Medulla oblongata (tissue), 1 donor: ENCODE measurements around the gene TSPAN4.

ENCODE experiments used
- DNase-seq: peaks from one replicate; pipeline ENCODE4 v3.0.0-alpha.2; 2015; ENCODE audit errors: extremely low spot score

Gene TSPAN4

GRCh38 chr11:821512-822371, 20.9 kb upstream of the TSPAN4 start:
- peak; percentile 57 for DNase-seq

- DNase-seq = no peak
These were observed 19.0 kb upstream of the TSPAN4 start for GRCh38 chr11:823441-824291.

DNA sequence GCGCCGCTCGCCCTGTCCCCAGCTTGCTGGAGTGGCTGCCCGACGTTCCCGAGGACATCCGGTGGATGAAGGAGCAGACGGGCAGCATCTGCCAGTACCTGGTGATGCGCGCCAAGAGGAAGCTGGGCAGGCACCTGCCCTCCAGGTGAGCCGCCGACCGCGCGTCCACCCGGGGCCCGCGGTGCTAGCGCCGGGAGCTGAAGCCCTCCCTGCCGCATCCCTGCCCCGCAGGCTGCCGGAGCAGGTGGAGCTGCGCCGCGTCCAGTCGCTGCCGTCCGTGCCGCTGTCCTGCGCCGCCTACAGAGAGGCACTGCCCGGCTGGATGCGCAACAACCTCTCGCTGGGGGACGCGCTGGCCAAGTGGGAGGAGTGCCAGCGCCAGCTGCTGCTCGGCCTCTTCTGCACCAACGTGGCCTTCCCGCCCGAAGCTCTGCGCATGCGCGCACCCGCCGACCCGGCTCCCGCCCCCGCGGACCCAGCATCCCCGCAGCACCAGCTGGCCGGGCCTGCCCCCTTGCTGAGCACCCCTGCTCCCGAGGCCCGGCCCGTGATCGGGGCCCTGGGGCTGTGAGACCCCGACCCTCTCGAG, 18.3 kb upstream of the TSPAN4 start:
- no peak for DNase-seq

DNA sequence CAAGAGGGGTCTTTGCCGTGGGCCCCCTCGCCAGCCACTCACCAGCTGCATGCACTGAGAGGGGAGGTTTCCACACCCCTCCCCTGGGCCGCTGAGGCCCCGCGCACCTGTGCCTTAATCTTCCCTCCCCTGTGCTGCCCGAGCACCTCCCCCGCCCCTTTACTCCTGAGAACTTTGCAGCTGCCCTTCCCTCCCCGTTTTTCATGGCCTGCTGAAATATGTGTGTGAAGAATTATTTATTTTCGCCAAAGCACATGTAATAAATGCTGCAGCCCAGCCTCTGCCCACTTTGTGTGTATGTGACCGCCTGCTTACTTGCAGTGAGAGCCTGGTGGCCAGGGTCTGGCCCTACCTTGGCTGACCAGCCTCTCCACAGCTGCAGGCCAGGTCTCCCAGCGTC, 17.7 kb upstream of the TSPAN4 start:
- DNase-seq = no peak

- no peak for DNase-seq
These were observed 17.1 kb upstream of the TSPAN4 start for GRCh38 chr11:825366-826226.

DNA sequence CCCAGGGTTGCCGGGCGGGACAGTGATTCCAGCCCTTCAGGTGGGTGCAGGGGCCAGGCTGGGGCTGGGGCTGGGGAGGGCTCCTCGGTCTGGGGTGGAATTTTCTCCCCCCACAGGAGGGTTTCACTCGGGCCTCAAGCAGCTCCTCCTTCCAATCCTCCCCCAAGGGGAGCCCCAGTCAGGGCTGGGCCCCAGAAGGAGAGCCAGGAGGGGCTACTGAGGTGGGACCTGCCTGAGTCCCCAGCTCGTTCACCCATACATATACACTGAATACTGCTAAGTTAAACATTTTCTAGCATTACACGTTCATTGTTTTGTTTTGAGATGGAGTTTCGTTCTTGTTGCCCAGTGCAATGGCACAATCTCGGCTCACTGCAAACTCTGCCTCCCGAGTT, 16.4 kb upstream of the TSPAN4 start:
- DNase-seq = no peak

- DNase-seq = no peak
These were observed 15.9 kb upstream of the TSPAN4 start for GRCh38 chr11:826836-827145.

GRCh38 chr11:827146-827896, 15.3 kb upstream of the TSPAN4 start:
- no peak for DNase-seq

- DNase-seq = no peak
These were observed 14.8 kb upstream of the TSPAN4 start, which contains the start of gene CRACR2B for GRCh38 chr11:827897-828192. CRACR2B (plus strand) TSS chr11:827919; CDS start chr11:828608, 689 bp downstream.

- no peak for DNase-seq
These were observed 14.0 kb upstream of the TSPAN4 start for GRCh38 chr11:828506-829175.

- no peak for DNase-seq
These were observed 13.3 kb upstream of the TSPAN4 start for GRCh38 chr11:829176-829846.

- no peak for DNase-seq
These were observed 12.8 kb upstream of the TSPAN4 start for GRCh38 chr11:829847-830294.

GRCh38 chr11:830295-831117, 12.1 kb upstream of the TSPAN4 start:
- DNase-seq = no peak

DNA sequence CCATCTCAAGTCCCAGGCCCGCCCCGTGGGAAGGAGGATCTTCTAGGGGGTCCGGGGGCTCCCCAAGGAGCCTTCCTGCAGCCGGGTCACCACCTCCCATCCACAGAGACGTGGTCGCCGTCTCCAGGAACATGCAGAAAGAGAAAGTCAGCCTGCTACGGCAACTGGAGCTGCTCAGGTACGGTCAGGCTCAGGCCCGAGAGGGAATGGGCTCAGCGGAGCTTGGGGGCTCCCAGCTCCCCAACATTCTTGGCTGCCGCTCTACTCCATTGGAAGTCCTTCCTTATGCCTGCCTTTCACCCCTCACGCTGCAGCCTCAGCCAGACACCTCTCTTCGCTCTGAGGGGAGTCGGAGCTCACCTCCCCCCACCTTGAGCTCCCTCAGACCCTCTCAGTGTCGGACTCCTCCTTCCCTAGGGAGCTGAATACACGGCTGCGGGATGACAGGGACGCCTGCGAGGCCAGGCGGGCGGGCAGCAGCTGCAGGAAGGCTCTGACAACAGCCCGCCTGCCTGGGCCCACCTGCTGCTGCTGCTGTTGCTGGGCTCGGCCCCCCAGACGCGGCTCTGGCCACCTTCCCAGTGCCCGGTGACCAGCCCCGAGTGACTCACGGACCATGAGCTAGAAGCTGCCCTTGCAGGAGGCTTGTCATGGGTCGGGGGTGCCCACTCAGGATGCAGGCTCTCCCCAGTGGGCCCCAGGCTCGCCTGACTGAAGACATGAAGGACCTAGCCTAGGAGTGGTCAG, 11.4 kb upstream of the TSPAN4 start:
- no peak for DNase-seq

- DNase-seq = no peak
These were observed 10.6 kb upstream of the TSPAN4 start for GRCh38 chr11:831961-832528.

DNA sequence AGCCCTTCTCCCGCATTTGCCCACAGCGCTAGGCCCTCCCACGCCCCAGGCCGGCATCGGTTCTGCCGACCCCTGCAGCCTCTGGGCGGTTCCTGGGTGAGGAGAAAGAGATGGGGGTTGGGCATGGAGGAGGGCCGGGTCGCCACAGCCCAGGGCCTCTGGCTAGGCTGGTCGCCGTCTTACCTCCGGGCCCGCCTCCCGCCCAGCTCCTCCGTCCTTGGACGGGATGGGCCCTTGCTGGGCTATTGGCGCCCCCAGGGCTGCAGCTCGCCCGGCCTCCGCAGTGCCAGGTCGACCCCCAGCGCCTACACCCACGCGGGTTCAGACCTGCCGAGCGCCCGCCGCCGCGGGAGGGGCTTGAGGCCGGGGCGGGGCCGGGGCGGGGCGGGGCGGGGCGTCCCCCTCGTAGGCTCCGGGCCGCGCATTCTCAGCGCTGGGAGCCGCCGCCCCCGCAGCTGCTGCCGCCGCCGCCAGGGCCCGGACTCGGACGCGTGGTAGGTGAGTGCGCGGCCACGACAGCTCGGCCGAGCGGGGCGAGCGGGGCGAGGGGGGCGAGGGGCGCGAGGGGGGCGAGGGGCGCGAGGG, 10.0 kb upstream of the TSPAN4 start, which contains the start of gene CD151:
CD151 (plus strand) TSS at position 424 of the 585 bp plus-strand sequence. CDS start 3,118 bp downstream, outside the sequence.
- no peak for DNase-seq

- DNase-seq = no peak
These were observed 9.4 kb upstream of the TSPAN4 start for GRCh38 chr11:833114-833791.
